Endodermal cell (in vitro differentiated cells): ENCODE results near the gene UBQLN3. TPM values are rescaled to one million over a fixed set of nuclear protein-coding genes. Genes with fewer than 3 reads are reported as not detected.

Experiments
- DNase-seq: peaks from one replicate; pipeline ENCODE4 v3.0.0-alpha.2; 2017
- H3K27ac ChIP-seq: 2 replicates; pipeline ENCODE4 v1.5.1; 2013; ENCODE audit warnings: mild to moderate bottlenecking, low read depth, low read length, moderate library complexity
- H3K27me3 ChIP-seq: 2 replicates; pipeline ENCODE4 v1.6.1; 2013; ENCODE audit warnings: mild to moderate bottlenecking, low read length, moderate library complexity; ENCODE audit not compliant: insufficient read depth, control insufficient read depth, poor library complexity, severe bottlenecking
- H3K36me3 ChIP-seq: 2 replicates; pipeline ENCODE4 v1.7.0; 2013; ENCODE audit warnings: mild to moderate bottlenecking, low read length, moderate library complexity; ENCODE audit not compliant: control insufficient read depth, insufficient read depth
- H3K4me1 ChIP-seq: one replicate; pipeline ENCODE4 v1.7.0; 2013; ENCODE audit warnings: low read length; ENCODE audit not compliant: control insufficient read depth, insufficient read depth
- H3K4me3 ChIP-seq: 2 replicates; pipeline ENCODE4 v1.5.1; 2013; ENCODE audit warnings: mild to moderate bottlenecking, low read length, moderate library complexity
- H3K9ac ChIP-seq: 2 replicates; pipeline ENCODE4 v1.6.1; 2013; ENCODE audit warnings: mild to moderate bottlenecking, low read length, moderate library complexity; ENCODE audit not compliant: poor library complexity, severe bottlenecking; ENCODE audit errors: extremely low read depth
- H3K9me3 ChIP-seq: 2 replicates; pipeline ENCODE4 v1.6.1; 2013; ENCODE audit warnings: mild to moderate bottlenecking, low read length, moderate library complexity; ENCODE audit not compliant: control insufficient read depth
- H3K27ac Mint-ChIP-seq: 2 replicates; pipeline ENCODE4 v1.8.0; 2020; ENCODE audit warnings: mixed read lengths
- H3K27me3 Mint-ChIP-seq: 2 replicates; pipeline ENCODE4 v1.8.0; 2021; ENCODE audit warnings: mild to moderate bottlenecking, mixed read lengths; ENCODE audit not compliant: insufficient read depth
- H3K36me3 Mint-ChIP-seq: 2 replicates; pipeline ENCODE4 v1.8.0; 2020; ENCODE audit warnings: low read depth, mixed read lengths
- H3K4me1 Mint-ChIP-seq: 2 replicates; pipeline ENCODE4 v1.8.0; 2020; ENCODE audit warnings: mixed read lengths
- H3K4me3 Mint-ChIP-seq: 2 replicates; pipeline ENCODE4 v1.8.0; 2020; ENCODE audit warnings: mild to moderate bottlenecking, moderate library complexity, mixed read lengths
- H3K9me3 Mint-ChIP-seq: 2 replicates; pipeline ENCODE4 v1.8.0; 2020; ENCODE audit warnings: mild to moderate bottlenecking, mixed read lengths
- WGBS, 2 experiments: methylation state at CpG; one replicate each; pipeline versions ENCODE4 v1.1.5 to v1.1.7; 2013; ENCODE audit warnings: missing lambda C conversion rate in 2 of 2, mixed read lengths in 1 of 2; ENCODE audit not compliant: insufficient coverage in 1 of 2, insufficient read length in 1 of 2; 5-methylcytosine and 5-hydroxymethylcytosine counted together
- total RNA-seq, 2 donors: library from RNA; stranded (reverse); fragmentation: NEBNext Ultra II Directional in 1 of 2; extraction: Animal tissue kit (Norgen Biotek cat#: 25700) in 1 of 2; gene quantifications; 2 replicates in 1 of 2; 3 replicates in 1 of 2; pipeline ENCODE4 v1.2.1, GENCODE V29; 2021
- TF ChIP-seq, protein P1 (sequence below): fragments of 200-600 bp; sonication (generic); conservative IDR thresholded peaks from 2 replicates; pipeline ENCODE4 v1.5.0; 2021; ENCODE audit warnings: antibody characterized with exemption, mild to moderate bottlenecking

UBQLN3 gene
- total RNA-seq, 2 donors from 2014 or later: 0.24 TPM; not detected in 1

DNA sequence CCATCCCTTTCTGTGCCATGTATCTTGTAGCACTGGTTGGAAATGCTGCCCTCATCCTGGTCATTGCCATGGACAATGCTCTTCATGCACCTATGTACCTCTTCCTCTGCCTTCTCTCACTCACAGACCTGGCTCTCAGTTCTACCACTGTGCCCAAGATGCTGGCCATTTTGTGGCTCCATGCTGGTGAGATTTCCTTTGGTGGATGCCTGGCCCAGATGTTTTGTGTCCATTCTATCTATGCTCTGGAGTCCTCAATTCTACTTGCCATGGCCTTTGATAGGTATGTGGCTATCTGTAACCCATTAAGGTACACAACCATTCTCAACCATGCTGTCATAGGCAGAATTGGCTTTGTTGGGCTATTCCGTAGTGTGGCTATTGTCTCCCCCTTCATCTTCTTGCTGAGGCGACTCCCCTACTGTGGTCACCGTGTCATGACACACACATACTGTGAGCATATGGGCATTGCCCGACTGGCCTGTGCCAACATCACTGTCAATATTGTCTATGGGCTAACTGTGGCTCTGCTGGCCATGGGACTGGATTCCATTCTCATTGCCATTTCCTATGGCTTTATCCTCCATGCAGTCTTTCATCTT lies 20.9 kb downstream of the UBQLN3 start:
- H3K4me1 Mint-ChIP-seq: no peaks in the 10 kb centered on the region
- H3K36me3 Mint-ChIP-seq: no peaks in the 10 kb centered on the region
- no peak overlapping the region for H3K27ac Mint-ChIP-seq
- no peak overlapping the region for H3K9ac ChIP-seq
- H3K27ac ChIP-seq: no peak overlapping the region
- no peaks in the 10 kb centered on the region for H3K9me3 ChIP-seq
- H3K27me3 ChIP-seq: no peaks in the 10 kb centered on the region
- H3K36me3 ChIP-seq: no peaks in the 10 kb centered on the region
- TF ChIP-seq, protein P1, sequence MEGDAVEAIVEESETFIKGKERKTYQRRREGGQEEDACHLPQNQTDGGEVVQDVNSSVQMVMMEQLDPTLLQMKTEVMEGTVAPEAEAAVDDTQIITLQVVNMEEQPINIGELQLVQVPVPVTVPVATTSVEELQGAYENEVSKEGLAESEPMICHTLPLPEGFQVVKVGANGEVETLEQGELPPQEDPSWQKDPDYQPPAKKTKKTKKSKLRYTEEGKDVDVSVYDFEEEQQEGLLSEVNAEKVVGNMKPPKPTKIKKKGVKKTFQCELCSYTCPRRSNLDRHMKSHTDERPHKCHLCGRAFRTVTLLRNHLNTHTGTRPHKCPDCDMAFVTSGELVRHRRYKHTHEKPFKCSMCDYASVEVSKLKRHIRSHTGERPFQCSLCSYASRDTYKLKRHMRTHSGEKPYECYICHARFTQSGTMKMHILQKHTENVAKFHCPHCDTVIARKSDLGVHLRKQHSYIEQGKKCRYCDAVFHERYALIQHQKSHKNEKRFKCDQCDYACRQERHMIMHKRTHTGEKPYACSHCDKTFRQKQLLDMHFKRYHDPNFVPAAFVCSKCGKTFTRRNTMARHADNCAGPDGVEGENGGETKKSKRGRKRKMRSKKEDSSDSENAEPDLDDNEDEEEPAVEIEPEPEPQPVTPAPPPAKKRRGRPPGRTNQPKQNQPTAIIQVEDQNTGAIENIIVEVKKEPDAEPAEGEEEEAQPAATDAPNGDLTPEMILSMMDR: no peak
- no peaks in the 10 kb centered on the region for H3K4me1 ChIP-seq
- 94 to 100% methylated on average over 4 of the region's 4 CpGs for WGBS, 2 experiments
- no peak overlapping the region for H3K4me3 Mint-ChIP-seq
- H3K27me3 Mint-ChIP-seq: no peaks in the 10 kb centered on the region
- no peaks in the 10 kb centered on the region for H3K9me3 Mint-ChIP-seq
- DNase-seq: no peak
- no peak overlapping the region for H3K4me3 ChIP-seq

DNA sequence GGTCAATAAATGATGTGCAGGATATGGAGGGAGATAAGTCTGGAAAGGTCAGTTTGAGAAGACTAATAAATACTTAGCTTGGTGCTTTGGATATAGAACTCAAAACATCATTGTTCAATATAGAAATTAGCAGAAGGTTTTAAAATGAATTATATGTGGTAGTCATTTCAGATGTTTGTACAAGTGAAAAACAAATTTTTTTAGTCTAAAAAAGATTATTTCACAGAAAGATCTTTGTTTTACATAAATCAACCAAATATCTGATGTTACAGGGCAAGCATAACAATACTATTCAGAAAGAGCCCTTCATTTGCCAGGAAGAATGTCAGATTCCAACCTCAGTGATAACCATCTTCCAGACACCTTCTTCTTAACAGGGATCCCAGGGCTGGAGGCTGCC lies 21.4 kb downstream of the UBQLN3 start, which contains the start of gene OR52D1:
Gene OR52D1 (plus strand): TSS at position 301 of the 400 bp plus-strand sequence. CDS start 22 bp downstream, at position 323.
- Histone ChIP-seq H3K9ac (no peak within 1 kb of the TSS), H3K36me3 (no peaks in the 10 kb centered on the region), H3K27me3 (no peaks in the 10 kb centered on the region), H3K27ac (no peak within 1 kb of the TSS), H3K4me1 (no peaks in the 10 kb centered on the region), H3K9me3 (no peaks in the 10 kb centered on the region), H3K4me3 (no peak within 1 kb of the TSS)
- DNase-seq: no peak
- H3K36me3 Mint-ChIP-seq: no peaks in the 10 kb centered on the region
- TF ChIP-seq, protein P1: no peak
- no peak within 1 kb of the TSS for H3K4me3 Mint-ChIP-seq
- H3K9me3 Mint-ChIP-seq: no peaks in the 10 kb centered on the region
- H3K4me1 Mint-ChIP-seq: no peaks in the 10 kb centered on the region
- no peak within 1 kb of the TSS for H3K27ac Mint-ChIP-seq
- H3K27me3 Mint-ChIP-seq: no peaks in the 10 kb centered on the region

DNA sequence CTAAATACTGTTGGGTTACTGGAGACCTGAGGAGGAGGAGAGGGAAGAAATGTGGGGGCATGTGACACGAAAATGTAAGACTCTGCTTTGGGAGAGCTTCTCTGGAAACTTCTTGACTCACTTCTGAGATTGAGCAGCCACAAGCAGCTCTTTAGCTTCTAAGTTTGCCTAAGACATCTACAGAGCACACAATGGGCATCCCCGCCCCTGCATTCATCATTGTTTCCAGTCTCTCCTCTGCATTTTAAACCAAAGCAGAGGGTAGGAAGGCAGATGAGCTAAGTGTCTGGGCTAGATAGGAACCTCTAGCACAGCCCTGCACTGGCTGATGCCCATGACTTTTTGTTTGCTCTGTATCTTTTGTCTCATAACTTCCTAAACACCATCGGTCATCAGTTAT lies 23.3 kb downstream of the UBQLN3 start:
- no peaks in the 10 kb centered on the region for H3K9me3 Mint-ChIP-seq
- DNase-seq: no peak
- WGBS, 2 experiments: 71 to 84% methylated on average over 1 to 3 of the region's 3 CpGs
- H3K4me3 Mint-ChIP-seq: no peak overlapping the region
- no peaks in the 10 kb centered on the region for H3K4me1 Mint-ChIP-seq
- TF ChIP-seq, protein P1: no peak
- H3K36me3 ChIP-seq: no peaks in the 10 kb centered on the region
- no peak overlapping the region for H3K27ac ChIP-seq
- no peaks in the 10 kb centered on the region for H3K9me3 ChIP-seq
- no peak overlapping the region for H3K4me3 ChIP-seq
- H3K9ac ChIP-seq: no peak overlapping the region
- no peaks in the 10 kb centered on the region for H3K27me3 Mint-ChIP-seq
- H3K27ac Mint-ChIP-seq: no peak overlapping the region
- no peaks in the 10 kb centered on the region for H3K4me1 ChIP-seq
- no peaks in the 10 kb centered on the region for H3K27me3 ChIP-seq
- H3K36me3 Mint-ChIP-seq: no peaks in the 10 kb centered on the region
